ENCODE results near the gene MATN1.

The MATN1 gene

GRCh38 chr1:30665216-30666010 lies 58.0 kb downstream of the MATN1 start:
- no peak for DNase-seq (ENCODE audit: extremely low read depth in 1 of 2, low read depth in 1 of 2)

- no peak for DNase-seq (ENCODE audit: extremely low read depth in 1 of 2, low read depth in 1 of 2)
These were observed 59.2 kb downstream of the MATN1 start for GRCh38 chr1:30664103-30664755.

- no peak for DNase-seq (ENCODE audit: extremely low read depth in 1 of 2, low read depth in 1 of 2)
These were observed 59.7 kb downstream of the MATN1 start for GRCh38 chr1:30663596-30664091.

- DNase-seq (ENCODE audit: extremely low read depth in 1 of 2, low read depth in 1 of 2) = no peak
These were observed 61.0 kb downstream of the MATN1 start for GRCh38 chr1:30662291-30662840.

- DNase-seq (ENCODE audit: extremely low read depth in 1 of 2, low read depth in 1 of 2) = no peak
These were observed 62.1 kb downstream of the MATN1 start for GRCh38 chr1:30661311-30661710.

Measured in stimulated activated CD8-positive, alpha-beta memory T cell treated with anti-CD3 and anti-CD28 coated beads, Interleukin-7, amount 100 ng/mL, for 48 hours (primary cell).